ENCODE data around the gene APC2.
"Not testable (repeated sequence)": the region's sequence is repeated elsewhere in the genome, so short reads cannot be mapped to it uniquely, and the experiment has no call there.

APC2 gene

DNA sequence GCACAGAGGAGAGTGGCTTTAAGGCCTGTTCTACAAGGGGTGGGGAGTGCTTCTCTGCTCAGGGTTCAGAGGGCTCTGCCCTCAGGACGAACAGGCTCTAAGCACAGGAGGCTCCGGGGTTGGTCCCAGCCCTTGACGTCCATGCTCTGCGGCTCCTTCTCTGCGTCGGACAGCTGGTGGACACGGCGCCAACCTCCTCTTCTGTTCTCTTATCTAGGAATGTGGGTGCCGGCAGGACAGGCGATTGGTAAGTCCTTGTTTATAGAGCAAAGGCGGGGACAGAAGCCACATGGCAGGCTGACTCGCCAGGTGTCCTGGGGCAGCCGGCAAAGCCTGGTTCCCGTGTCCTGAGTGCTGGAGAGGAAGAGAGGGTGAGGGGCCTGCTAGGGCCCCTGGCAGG, 20.2 kb upstream of the APC2 start:
- DNase-seq: no peak

DNA sequence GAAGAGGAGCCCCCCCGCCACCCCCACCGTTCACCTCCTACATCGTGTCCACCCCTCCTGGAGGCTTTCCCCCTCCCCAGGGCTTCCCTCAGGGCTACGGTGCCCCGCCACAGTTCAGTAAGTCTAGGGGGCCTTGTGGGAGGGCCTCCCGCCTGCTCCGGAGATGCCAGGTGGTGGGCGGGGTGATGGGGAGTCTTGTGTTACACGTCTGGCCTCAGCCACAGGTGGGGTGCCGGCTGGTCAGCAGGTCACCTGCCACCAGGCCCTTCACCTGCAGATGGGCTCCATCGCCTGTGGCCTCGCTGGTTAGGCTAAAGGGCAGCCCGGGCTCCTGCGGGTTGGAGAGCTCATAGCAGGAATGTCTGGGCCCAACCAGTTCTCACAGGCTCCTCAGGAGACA, 19.7 kb upstream of the APC2 start:
- DNase-seq: no peak

DNA sequence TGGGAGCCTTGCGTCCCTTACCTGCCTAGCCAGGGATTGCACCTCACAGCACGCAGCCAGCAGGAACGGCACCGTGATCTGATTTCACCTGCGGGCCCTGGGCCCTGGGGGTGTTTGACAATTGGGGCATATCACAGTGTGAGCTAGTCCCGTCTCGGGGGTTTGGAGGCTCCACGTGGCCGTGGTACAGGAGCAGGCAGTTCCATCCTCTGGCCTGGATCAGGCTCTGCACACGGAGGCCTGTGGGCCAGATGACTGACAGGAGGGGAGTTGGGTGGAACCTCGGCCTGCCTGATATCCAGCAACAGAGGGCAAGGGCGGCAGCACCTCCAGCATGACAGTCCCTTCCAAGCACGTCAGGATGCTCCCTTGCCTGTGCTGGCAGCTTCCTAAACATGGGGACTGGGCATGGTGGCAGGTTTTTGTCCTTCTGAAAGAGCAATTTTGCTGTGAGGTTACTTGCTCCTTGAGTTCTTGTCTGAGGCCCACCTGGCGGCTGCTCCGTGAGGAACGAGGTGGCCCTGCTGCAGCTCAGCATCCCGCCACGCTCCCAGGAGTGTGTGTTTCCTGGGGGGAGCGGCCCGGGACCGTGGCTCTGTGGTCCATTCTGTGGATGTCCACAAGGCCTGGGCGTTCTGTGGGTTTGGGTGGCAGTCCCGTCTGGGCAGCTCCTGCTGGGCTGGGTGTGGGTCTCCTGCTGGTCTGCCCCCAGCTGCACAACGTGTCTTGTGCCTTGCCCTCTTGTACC, 18.0 kb upstream of the APC2 start:
- no peak for DNase-seq

DNA sequence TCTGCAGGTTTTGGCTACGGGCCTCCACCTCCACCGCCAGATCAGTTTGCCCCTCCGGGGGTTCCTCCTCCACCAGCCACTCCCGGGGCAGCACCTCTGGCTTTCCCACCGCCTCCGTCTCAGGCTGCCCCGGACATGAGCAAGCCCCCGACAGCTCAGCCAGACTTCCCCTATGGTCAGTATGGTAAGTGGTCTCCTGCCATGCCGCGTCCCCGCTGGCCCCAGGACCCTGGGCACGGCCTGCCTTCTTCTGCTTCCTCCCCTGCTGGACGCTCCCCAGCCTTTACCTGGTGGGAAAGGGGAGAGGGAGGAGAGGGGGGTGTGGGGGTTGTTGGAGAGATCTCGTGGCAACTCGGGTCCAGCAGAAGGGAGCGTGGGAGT, 17.4 kb upstream of the APC2 start:
- DNase-seq: no peak

DNA sequence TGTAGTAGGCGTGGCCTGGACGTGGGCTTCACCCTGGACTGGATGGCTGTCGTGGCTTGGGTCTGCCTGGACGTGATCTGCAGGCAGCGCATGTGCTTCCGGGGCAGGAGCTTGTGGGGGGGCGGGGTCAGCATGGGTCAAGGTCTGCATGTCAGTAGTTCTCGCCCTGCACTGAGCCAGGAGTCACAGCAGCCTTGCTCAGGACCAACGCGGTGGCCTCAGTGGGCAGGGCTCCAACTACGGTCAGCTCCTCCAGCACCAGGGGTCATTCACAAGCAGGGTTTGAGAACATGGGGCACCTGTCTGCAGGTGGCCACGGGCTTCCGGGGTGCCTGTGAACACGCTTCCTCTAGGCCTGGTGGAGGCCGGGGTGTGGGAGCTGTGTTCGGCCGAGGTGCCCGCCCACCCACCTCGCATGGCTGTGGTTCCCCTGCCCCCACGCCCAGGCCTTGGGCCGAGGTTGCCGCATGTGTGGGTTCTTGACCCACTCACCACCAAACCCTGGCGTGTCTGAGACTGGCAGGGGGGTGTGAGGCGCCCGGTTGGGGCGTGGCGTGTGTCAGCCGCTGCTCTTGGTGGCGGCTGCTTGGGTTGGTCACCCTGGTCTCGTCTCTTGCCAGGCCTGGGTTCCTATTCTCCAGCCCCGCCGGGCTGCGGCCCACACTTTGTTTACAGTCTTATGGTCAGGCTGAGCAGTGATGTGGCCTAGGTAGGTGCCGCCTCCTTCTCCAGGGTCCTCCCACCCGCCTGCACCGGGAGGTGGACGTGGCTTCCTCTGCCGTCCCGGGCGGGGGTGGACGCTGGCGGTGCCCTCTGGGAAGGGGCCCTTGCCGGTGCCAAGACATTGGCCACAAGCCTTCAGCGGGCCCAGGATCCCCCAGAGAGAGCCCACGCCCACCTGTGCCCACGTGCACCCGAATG, 16.5 kb upstream of the APC2 start:
- no peak for DNase-seq

DNA sequence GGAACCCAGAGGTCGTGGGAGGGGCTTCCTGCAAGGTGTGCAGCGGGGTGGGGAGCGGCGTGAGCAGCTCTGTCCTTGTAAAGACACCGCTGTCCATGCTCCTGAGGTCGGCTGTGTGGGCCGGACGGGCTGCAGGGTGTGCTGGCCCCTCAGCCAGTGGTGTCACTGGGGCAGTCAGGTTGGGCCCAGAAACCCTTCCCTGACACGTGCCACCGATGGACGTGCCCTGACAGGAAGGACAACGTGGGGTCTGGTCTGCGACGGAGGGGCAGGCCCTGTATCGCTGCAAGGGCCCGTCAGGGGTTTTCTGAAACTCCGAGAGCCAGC, 15.9 kb upstream of the APC2 start:
- DNase-seq: no peak

DNA sequence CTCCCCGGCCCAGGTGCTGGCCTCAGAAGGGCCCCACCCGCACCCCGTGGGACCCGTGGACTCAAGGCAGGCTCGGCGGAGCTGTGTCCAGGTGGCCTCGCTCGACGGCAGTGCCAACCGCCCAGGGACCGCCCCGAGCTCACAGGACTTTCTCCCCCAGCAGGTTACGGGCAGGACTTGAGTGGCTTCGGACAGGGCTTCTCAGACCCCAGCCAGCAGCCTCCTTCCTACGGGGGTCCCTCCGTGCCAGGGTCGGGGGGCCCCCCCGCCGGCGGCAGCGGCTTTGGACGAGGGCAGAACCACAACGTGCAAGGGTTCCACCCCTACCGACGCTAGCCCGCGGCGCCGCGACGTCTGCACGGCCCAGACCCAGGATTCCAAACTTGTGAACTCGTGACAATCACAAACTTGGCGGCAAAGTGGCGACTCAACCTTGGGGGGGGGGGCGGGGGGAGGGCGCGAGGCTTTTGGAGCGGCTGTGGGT, 15.3 kb upstream of the APC2 start:
- DNase-seq: no peak

DNA sequence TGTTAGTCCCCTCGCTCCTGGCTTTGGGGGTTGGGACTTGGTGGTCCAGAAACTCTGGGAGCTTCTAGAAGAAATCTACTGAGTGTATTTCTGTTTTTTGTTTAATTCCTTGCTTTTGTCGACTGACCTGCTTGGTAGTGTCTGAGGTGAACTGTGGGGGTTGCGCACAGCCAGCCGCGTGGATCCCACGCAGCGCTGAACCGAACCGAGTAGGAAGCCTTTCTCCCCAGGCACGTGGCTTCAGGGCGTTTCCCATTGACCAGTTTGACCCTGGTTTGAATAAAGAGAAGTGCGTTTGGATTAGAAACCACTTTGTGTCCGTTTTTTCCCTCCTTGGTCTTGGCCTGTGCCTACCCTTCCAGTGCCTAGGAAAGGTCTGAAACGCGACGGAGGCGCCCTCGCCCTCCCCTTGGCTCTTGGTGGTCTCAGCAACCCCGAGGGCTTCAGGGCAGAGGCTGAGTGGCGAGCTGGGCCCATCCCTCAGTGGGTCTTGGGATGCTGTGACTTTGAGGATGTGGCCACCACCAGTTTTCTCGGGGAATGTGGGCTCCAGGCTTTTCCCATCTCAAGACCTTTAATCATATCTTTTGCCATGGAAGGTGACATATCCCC, 14.4 kb upstream of the APC2 start:
- no peak for DNase-seq

DNA sequence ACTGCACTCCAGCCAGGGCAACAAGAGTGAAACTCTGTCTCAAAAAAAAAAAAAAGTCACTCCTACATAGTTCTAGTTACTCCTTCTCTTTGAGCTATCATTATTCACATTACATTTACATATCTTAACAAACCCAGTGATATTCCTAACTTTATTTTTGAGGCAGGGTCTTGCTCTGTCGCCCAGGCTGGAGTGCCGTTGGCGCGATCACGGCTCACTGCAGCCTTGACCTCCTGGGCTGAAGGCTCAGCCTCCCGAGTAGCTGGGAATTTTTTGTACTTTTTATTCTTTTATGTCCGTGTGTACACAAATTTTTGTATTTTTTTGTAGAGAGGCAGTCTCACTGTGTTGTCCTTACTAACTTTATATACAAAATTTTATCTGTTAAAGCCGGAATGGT, 12.3 kb upstream of the APC2 start:
- no peak for DNase-seq

DNA sequence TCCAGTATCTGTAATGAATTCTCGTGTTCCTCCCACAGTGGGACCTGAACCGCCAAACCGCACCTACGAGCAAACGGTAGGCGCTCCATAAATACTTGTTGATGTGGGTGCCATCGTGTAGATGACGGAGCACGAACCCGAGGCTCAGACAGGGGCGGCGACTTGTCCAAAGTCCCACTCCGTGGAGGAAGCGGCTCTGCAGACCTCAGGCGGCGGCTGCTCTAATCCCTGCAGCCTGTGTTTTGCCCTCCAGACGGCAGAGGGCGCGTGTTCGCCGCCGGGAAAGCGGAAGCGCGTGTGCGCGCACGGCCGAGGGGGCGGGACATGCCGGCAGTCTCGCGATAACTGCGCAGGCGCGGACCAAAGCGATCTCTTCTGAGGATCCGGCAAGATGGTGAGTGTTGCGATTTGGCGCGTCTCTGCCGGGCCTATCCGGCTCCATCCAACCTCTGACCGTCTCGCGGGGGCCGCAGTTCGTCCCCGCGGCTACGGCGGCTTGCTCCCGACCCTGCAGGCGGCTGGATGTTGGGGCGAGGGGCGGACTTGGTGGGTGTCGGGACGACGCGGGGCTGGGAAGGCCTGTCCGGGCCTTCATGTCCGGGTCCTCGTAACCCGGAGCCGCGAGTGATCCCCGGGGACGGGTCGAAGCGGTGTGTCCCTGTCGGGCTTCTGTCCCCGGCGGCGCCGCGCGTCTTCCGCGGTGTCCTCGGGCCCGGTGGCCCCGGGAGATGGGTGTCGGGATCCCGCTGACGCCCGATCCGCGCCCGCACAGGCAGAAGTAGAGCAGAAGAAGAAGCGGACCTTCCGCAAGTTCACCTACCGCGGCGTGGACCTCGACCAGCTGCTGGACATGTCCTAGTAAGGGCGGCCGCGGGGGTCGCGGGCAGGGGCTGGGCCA, 11.6 kb upstream of the APC2 start, which contains the start of gene RPS15:
TSS of gene RPS15 (plus strand) at position 362 of the 898 bp plus-strand sequence. CDS start at position 392, 30 bp downstream.
- peak; percentile 41 to 95 (median 88) for DNase-seq

DNA sequence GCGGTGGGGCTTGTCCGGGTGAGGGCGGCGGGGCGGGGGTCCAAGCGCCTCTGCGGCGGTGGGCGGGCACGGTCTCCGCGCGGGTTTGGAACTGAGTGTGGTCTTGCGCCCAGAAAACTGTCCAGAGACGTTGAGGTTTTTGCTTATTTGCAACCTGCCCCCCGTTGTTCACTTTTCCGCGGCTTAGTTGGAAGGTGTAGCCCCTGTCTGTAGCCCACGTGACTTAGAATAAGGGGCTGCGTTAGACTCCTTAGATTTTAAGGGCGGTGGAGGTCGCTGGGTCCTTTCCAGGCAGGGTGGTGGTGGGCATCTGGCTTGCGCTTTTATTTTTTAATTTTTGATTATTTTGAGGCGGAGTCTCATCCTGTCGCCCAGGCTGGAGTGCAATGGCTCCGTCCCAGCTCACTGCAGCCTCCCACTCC, 11.0 kb upstream of the APC2 start:
- no peak for DNase-seq

DNA sequence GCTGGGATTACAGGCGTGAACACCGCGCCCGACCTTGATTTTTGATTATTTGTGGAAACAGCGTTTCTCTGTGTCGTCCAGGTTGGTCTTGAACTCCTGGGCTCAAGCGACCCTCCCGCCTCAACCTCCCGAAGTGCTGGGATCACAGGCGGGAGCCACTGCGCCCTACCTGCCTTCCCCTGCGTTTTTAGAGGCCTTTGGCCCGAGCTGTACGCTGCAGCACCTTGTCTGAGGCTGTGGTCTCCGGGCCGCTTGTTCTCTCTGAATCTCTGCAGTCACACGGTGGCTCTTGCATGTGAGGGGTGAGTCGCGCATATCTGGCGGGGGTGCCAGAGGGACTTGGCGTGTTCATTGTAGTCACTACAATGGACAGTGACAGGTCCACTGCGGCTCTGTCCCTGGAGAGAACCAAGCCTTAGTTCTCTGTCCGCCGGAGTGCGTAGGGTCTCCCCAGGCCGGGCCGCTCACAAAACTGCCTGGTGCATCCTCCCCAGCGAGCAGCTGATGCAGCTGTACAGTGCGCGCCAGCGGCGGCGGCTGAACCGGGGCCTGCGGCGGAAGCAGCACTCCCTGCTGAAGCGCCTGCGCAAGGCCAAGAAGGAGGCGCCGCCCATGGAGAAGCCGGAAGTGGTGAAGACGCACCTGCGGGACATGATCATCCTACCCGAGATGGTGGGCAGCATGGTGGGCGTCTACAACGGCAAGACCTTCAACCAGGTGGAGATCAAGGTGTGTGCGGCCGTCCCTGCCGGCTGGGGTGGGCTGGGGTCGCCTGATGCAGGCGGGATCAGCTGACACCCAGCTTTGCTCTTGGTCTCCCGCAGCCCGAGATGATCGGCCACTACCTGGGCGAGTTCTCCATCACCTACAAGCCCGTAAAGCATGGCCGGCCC, 10.2 kb upstream of the APC2 start:
- not testable (repeated sequence) for DNase-seq

DNA sequence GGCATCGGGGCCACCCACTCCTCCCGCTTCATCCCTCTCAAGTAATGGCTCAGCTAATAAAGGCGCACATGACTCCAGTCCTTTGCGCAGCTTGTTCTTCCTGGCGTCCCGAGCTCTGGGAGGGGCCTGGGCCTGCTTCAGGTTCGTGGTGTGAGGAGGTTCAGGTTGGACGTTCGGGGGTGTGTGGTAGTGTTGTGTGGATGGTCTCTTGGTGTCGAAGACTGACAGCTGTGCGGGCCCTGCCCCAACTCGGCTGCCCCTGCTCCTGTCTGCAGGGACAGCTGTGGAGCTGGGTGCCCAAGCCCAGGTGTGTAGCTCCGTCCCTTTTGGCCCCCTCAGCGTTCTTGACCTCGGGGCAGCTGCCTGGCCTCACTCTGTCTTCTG, 9.5 kb upstream of the APC2 start:
- no peak for DNase-seq

DNA sequence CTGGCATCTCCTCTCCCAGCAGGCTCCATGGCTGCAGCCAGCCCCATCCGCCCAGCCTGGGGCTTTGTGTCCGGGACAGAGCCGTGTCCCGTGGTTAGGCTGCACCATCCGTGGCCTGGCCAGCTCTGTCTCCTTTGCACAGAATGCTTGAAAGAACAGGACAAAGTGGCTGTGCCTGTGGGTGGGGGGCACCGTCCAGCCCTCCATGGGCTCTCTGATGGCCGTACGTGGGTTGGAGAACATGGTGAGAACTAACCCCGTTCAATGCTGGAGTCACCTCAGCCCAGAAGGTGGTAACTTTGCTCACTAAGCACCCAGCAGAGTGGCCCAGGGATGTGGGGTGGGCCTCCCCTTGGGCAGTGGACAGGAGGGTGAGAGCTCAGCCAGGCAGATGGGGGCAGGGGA, 8.9 kb upstream of the APC2 start:
- DNase-seq: no peak

DNA sequence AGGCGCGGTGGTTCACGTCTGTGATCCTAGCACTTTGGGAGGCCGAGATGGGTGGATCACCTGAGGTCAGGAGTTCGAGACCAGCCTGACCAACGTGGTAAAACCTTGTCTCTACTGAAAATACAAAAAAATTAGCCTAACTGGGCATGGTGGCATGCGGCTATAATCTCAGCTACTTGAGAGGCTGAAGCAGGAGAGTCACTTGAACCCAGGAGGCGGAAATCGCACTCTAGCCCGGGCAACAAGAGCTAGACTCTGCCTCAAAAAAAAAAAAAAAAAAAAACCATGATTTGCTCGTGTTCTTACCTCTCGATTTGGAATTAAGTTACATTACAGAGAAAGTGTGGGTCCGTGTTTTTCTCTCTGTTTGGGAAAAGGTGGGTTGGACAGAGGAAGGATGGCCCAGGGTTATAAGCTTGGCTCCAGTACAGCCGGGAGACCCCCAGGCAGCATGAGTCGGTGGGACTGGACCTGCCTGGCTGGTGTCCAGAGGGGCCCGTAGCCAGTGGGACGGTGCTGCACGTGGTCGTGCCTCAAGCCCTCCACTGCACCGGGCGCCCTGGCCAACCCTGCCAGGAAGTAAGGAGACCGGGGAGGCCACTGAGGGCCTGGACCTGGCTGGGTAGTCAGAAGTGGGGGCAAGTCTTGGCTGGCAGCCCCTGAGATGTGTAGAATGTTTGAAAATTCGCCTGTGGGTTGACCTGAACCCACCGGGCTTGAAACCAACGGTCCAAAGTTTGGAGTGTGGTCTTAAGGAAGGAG, 8.1 kb upstream of the APC2 start:
- no peak for DNase-seq

DNA sequence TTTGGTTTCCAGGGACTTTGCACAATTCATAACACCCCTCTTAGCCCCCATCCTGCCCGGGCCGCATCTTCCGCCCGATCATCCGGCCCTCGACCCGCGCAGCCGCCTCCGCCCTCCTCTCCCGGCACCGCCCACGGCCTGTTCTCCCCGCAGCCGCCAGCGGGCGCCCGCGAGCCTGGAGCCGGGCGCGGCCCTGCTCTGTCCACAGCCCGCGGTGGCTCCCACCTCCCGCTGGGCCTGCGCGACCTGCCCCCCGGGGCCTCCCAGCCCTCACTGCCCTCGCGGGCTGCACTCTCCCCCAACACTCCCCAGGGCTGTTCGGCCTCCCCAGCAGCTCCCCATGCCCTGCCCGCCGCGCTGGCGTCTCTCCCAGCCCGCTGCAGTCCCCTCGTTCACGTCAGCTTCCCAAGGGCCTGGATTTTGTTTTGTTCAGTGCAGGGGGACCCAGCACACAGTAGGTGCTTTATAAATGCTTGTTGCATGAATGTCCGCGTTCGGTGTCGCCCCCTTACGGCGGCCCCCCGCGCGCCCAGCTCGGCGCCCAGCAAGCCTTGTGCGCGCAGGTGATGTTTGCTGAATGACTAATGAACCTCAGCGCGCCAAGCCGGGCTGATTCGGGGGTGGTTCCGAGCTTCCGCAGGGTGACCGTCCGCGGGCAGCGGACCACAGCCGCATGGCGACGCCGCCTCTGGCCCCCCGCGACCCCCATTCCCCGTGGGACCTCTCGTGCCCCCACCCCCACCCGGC, 4.6 kb upstream of the APC2 start:
- peak in 48 of 56 donors; percentile 17 to 83 (median 57) for DNase-seq

DNA sequence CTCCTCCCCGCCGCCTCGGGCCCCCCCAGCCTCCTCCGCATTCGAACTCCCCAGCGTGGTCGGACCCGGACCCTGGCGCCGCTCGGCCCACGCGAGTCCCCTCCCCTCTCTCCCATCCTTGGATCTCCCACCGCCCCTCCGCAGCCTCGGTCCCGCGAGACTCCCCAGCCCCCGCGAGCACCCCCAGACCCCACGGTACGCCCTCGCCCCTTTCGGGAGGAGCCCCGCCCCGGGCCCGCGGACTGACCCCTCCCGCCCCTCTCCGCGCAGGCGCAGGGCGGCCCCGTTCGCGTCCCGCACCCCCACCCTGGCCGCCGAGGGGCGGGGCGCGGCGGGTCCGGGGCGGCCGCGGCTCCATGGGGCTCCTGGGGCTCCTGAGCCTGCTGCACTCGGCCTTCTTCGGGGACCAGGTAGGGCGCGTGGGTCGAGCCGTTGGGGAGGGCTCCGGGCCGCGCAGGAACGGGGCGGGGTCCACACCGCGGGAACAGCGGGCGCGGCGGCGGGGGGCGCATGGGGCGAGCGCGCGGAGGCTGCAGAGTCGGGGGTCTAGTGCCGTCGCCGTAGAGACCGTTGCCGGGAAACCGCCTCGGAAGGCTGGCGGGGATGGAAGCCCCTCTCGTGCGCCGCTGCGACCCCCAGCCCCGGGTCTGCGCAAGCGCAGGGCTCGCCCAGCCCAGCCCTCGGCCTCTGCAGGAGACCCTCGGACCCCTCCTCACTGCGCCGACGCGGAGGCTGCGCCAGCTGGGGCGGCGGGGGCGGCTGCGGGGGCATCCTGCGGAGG, 3.8 kb upstream of the APC2 start:
- DNase-seq: peak in 39 of 56 donors; percentile 13 to 80 (median 49)
